Right kidney (tissue), 1 donor: ENCODE results near the gene PLA2G2E.
A peak's percentile ranks its signal among the peaks of the same experiment; 100 is the strongest.
"Not testable (repeated sequence)": the region's sequence is repeated elsewhere in the genome, so short reads cannot be mapped to it uniquely, and the experiment has no call there.

Experiments
- DNase-seq: peaks from one replicate; pipeline ENCODE4 v3.0.0-alpha.2; 2016

Gene PLA2G2E

GRCh38 chr1:19927130-19927421, 3.7 kb upstream of the PLA2G2E start:
- not testable (repeated sequence) for DNase-seq

DNA sequence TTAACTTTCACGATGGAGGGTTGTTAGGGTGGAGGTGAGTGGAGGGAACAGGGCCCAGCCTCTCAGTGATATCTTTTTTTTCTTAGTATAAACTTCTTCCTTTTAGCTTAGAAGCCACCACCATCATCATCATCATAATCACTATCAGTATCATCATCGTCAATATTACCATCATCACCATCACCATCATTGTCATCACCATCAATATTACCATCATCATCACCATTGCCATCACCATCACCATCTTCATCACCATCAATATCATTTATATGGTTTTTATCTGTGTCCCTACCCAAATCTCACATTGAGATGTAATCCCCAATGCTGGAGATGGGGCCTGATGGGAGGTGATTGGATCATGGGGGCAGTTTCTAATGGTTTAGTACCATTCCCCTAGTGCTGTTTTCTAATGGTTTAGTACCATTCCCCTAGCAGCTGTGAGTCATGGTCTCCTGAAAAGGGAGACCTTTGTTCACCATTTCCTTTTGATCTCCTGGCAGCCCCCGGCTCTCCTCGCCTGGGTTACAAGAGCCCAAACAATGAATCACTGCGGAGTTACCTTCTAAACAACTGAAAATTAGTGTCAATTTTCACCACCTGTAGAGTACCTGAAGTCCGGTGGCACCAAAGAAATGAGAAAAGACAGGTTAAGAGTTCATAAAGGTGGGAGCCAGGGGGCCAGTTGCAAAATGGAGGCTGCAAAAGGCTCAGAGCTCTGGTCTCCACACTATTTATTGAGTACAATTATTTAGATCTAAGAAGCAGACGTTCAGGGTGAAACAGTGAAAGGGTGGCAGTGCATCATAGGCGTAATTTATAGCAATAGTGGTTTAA, 3.1 kb upstream of the PLA2G2E start:
- no peak for DNase-seq

- DNase-seq: no peak
These were observed 2.1 kb upstream of the PLA2G2E start for GRCh38 chr1:19925342-19926070.

DNA sequence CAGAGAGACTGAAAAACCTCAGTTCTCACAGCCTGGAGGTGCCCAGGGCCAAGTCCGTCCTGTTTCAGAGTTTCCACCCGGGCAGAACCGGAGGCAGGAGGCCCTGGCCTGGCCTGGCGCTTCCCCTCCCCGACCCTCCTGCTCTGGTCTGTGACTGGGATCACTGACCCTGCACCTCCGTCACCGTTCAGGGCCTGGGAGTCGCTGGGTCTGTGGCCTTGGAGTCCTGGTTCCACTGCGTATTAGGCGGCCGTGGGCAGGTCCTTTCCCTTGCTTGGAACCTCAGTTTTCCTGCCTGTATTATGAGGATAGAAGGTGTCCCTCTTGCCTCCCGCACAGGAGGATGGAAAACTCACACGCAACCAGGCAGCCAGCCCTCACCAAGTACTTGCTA, 533 bp upstream of the PLA2G2E start:
- no peak for DNase-seq

DNA sequence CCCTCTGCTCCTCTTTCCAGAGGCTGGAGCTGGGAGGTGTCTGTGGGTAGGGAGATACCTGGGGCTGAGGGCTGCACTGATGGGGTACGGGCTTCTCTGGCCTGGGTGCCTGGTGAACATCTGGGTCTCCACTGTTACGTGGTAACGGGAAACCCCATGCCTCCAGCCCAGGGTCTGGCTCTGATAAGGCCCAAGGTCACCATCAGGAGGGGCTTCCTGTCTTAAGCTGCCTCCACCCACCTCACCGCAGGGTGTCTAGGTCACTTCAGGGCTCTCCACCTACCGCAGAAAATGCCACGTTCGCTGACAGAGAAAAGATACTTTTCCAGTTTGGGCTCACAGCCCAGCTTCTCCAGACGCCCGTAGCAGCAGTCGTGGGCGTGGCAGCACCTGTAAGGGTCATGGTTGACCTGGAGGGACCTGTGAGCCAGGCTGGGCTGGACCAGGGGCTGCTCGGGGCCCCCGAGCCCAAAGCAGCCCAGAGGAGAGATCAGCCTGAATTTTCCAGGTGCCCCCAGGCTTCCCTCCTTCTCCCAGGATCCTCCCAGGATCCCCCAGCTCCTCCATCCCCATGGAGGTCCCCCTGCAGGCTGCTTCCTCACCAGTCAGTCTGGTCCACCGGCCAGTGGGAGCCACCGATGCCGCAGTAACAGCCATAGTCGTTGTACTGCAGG, 1.3 kb downstream of the PLA2G2E start:
- no peak for DNase-seq

- DNase-seq: no peak
These were observed 2.1 kb downstream of the PLA2G2E start for GRCh38 chr1:19921310-19921709.

- DNase-seq: no peak
These were observed 3.2 kb downstream of the PLA2G2E start for GRCh38 chr1:19920132-19920710.

- DNase-seq: peak; percentile 46
These were observed 5.4 kb downstream of the PLA2G2E start for GRCh38 chr1:19918057-19918456.

GRCh38 chr1:19910650-19911049, 12.8 kb downstream of the PLA2G2E start:
- DNase-seq: no peak

- no peak for DNase-seq
These were observed 13.4 kb downstream of the PLA2G2E start for GRCh38 chr1:19909971-19910370.

DNA sequence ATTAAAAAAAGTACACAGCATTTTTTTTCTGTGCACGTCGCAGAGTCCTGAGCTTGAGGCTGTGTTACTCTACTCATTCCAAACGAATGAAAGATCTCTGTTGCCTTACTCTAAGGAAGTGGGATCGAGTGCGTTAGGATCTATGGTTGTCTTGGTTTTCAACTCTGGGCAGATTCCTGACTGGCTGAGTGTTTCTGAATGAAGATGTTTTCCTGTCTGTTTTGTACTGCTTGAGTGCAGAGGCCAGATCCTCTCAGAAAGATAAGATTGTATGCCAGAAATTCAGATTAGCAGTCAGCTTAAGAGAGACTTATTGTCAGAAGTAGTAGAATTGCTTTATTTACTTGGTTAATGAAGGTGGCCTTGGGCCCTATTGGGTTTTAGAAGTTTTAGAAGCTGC, 14.0 kb downstream of the PLA2G2E start:
- no peak for DNase-seq

DNA sequence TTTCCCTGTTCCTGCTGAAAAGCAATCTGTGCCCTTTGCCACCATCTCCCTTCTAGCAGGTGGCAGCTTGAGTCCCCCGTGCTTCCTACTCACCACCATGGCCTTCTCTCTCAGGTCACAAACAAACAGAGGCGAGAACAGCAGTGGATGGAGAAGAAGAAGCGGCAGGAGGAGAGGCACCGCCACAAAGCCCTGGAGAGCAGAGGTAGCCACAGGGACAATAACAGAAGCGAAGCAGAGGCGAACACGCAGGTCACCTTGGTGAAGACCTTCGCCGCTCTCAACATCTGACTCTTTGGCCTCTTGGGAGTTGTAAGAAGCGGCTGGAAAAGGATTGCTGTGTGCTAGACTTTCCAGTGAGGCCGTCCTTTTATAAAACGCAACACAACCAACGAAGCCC, 16.0 kb downstream of the PLA2G2E start:
- DNase-seq: no peak

DNA sequence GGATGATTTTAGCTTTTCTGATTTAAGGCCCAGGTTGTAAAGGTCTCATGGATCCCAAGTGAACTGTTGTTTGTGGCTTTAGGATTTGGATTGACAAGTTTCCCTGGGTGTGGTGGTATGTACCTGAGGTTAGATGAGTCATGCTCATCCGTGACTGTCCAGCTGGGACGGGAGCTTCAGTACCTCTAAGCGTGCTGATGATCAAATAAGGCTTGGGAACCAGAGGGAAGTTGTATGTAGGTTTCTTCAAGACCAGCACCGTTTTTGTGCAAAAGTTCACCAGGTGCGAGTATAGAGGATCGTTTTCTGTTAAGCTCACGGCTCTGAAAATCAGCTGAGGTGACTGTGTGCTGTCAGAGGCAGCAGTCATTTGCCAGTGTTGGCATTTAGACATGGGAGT, 19.8 kb downstream of the PLA2G2E start:
- no peak for DNase-seq

DNA sequence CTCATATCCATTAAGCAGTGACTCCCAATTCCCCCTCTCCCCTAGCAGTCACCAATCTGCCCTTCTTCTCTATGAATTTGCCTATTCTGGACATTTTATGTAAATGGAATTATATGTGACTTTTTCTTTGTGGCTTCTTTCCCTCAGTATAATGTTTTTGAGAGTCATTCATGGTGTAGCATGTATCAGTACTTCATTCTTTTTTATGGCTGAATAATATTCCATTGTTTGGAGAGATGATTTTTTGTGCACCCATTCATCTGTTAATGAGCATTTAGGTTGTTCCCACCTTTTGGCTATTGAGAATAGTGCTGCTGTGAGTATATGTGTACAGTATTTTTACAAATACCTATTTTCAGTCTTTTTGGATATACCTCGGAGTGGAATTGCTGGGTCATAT, 21.8 kb downstream of the PLA2G2E start:
- no peak for DNase-seq

DNA sequence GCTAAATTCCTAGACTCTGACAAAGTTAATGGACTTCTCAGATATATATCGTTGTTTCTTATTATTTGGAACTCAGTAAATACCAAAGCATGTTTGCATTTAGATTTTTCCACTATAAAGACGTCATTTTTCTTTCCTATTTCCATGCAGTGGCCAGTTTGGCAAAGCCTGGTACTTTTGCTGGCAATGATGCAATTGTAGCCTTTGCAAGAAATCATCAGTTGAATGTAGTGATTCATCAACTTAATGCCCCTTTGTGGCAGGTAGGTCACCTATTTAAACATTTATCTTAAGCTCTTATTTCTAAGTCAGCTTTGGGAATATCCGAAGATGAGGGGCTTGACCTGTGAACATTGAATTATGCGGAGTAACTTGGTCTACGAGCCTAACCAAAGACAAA, 29.2 kb downstream of the PLA2G2E start:
- DNase-seq: no peak

DNA sequence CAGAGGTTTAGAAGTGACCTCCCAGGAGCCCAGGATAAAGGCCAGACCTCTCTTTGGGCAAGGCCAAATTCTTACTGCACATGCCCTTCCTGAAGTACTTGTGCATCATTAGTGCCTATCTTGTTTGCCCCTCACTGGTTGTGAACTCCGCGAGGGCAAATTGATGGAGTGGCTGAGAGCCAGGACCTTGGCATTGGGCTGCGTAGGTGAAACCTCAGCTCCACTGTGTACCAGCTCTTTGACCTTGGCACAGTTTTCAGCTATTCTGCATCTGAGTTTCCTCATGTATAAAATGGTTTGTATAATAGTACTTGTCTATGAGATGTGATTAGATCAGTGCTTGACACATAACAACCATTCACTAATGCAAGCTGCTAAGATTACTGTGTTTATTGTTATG, 29.7 kb downstream of the PLA2G2E start:
- DNase-seq: no peak

- no peak for DNase-seq
These were observed 30.7 kb downstream of the PLA2G2E start for GRCh38 chr1:19892628-19893168.

- DNase-seq: no peak
These were observed 31.3 kb downstream of the PLA2G2E start for GRCh38 chr1:19892129-19892528.

- DNase-seq: no peak
These were observed 33.8 kb downstream of the PLA2G2E start for GRCh38 chr1:19889656-19890055.

DNA sequence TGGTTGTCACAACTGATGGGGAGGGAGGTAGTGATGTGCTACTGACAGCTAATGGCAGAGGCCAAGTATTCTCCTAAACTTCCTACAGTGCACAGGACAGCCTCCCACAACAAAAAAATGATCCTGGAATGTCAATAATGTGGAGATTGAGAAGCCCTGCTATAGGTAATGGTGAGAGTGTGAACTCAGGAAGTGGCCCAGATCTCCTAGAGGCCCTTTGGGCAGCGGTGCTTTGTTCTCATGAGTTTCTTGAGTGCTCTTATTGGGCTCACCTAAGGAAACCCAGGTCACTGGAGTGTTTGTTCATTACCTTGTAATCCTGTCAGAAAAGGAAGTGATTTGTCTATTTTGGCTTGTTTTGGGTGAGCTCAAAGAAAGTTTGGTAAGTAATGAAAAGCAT, 35.3 kb downstream of the PLA2G2E start:
- DNase-seq: no peak

DNA sequence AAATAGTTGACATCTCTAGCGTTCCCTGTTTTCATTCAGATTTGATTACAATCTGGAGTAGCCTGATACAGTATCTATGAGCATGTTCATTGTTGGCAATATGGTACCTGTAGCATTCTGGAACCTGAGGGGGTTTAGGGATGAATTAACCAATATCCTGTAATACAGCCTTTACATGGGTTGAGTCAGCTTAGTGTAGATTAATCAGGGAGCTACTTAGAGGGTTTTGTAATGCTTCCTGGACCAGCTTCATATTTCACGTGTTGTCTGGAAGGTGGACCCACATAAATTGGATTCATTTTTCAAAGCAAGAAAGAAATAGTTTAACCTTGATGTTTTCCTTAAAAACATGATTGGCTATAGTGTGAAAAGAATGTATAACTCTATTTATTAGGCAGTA, 37.6 kb downstream of the PLA2G2E start:
- no peak for DNase-seq

DNA sequence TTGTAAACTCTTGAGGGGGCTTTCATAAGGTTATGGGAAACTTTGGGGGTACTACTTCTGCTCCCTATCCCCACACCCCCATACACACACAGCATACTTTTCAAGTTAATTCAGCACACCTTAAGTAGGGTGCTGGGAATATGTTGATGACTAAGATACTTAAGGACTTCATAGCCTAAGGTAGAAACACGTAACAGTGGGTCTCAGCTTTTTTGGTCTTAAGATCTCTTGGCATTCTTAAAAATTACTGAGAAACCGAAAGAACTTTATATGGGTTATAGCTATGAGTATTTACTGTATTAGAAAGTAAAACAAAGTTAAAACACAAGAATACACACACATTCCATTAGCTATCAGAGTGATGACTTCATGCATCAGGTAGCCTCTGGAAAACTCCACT, 39.1 kb downstream of the PLA2G2E start:
- no peak for DNase-seq
